Heart left ventricle (tissue), 13 donors: ENCODE measurements around the gene IFT43.

Source experiments
- CTCF ChIP-seq, 12 donors: fragments of 200-600 bp; sonication (generic) in 4 of 12; IDR thresholded peaks; one replicate each; pipeline versions ENCODE4 v1.5.0 to v1.8.0; 2018 to 2022; ENCODE audit warnings: antibody characterized with exemption in 12 of 12, mild to moderate bottlenecking in 5 of 12
- POLR2A ChIP-seq, 2 donors: fragments of 450-650 bp; IDR thresholded peaks; one replicate each; pipeline ENCODE4 v1.6.1; 2017; ENCODE audit warnings: antibody characterized with exemption in 2 of 2, mild to moderate bottlenecking in 2 of 2, moderate library complexity in 2 of 2
- donor health status: ischemic (EF 13 %, LVEDD 7.1; RV severe dilation, severe dysfunction).
- donor health status: DM: no; HTN: yes; CAD: no.
- donor health status: DM: no; HTN: no; CAD: no.
- donor health status: ischemic (EF 25% LVEDD 6.9; RV normal size, moderate dysfunction).
- donor health status: ischemic (EF 25% LVEDD 5.7; RV mildly dilated, moderate dysfunction).
- donor health status: ischemic (EF 35%, LVEDD 5.7; RV mildly dilated, moderate dysfunction).
- donor health status: nonischemic (EF 11% LVEDD 7.7; RV severe dilation, severe dysfunction).
- donor health status: DM: yes; HTN: yes; CAD: no.
- donor health status: PGD.
- donor health status: ischemic (EF 29% LVEDD 5.4; RV normal size, mild dysfunction).
- donor health status: nonischemic (EF 23%, LVEDD 6.1; RV moderate dilation, normal function).

GRCh38 chr14:76085358-76085757 is 99.8 kb downstream of the IFT43 start:
- no peak for TF ChIP-seq CTCF (IDR thresholded peaks at IDR 0.05)
- no peak for TF ChIP-seq POLR2A (IDR thresholded peaks at IDR 0.05)
